Psoas muscle (tissue), 8 donors: Measurements from ENCODE around the gene PDGFC. TPM values are rescaled to one million over a fixed set of nuclear protein-coding genes. Genes with fewer than 3 reads are reported as not detected.

Experiments
- ATAC-seq, 4 donors: fragments of 200-7000 bp; cut with Tn5 transposase; one replicate each; pipeline ENCODE4 v1.9.1; 2020; ENCODE audit warnings: moderate library complexity in 3 of 4, mild to moderate bottlenecking in 2 of 4
- DNase-seq, 2 donors: peaks; one replicate each; pipeline ENCODE4 v3.0.0-alpha.2; 2020
- H3K27ac ChIP-seq: fragments of 200-600 bp; one replicate; pipeline ENCODE4 v1.8.0; 2022
- H3K27me3 ChIP-seq, 3 donors: fragments of 200-600 bp in 1 of 3; one replicate each; pipeline versions ENCODE4 v1.6.1 to v1.8.0; 2013 to 2022; ENCODE audit warnings: low read length in 2 of 3, mild to moderate bottlenecking in 2 of 3, moderate library complexity in 1 of 3; ENCODE audit not compliant: insufficient read depth in 3 of 3
- H3K36me3 ChIP-seq, 2 donors: fragments of 200-600 bp in 1 of 2; one replicate each; pipeline versions ENCODE4 v1.6.1 to v1.8.0; 2013 to 2022; ENCODE audit warnings: low read depth in 1 of 2, mild to moderate bottlenecking in 1 of 2, moderate library complexity in 1 of 2; ENCODE audit not compliant: insufficient read depth in 1 of 2
- H3K4me1 ChIP-seq: fragments of 200-600 bp; one replicate; pipeline ENCODE4 v1.8.0; 2022
- H3K4me3 ChIP-seq: fragments of 200-600 bp; one replicate; pipeline ENCODE4 v1.8.0; 2022; ENCODE audit warnings: mild to moderate bottlenecking
- H3K9me3 ChIP-seq: fragments of 200-600 bp; one replicate; pipeline ENCODE4 v1.8.0; 2022
- CTCF ChIP-seq: fragments of 200-600 bp; IDR thresholded peaks from one replicate; pipeline ENCODE4 v1.8.0; 2022; ENCODE audit warnings: antibody characterized with exemption
- WGBS, 3 donors: extraction: QIAGEN DNeasy Blood & Tissue Kit; methylation state at CpG; one replicate each; pipeline versions ENCODE4 v1.1.6 to v1.1.7; 2013; 5-methylcytosine and 5-hydroxymethylcytosine counted together
- intact Hi-C, 2 donors: fragments of 100-400 bp; cut with DNase I; formaldehyde crosslinking; loops; one replicate each; pipeline versions ENCODE4 v1.11.0 to v1.14.2; 2022
- polyA plus RNA-seq, 3 donors: library from polyadenylated mRNA; stranded (reverse); fragments of 200-250 nt; gene quantifications; one replicate each; pipeline ENCODE4 v1.2.3, GENCODE V29; 2013
- total RNA-seq, 4 donors: library from RNA; stranded (reverse); fragmentation: NEBNext Ultra II Directional in 2 of 4; extraction: Animal tissue kit (Norgen Biotek cat#: 25700) in 2 of 4; gene quantifications; one replicate each; pipeline versions ENCODE4 v1.2.1 to v1.2.4, GENCODE V29; 2021 to 2023
- donor health status: healthy with polysubstance abuse.
- donor health status: DM: no; HTN: no; CAD: no; lungs with moderate emphysema.
- donor health status: Bipolar disorder and iron deficiency.
- donor health status: healthy.
- donor health status: DM: yes; HTN: yes; CAD: no.
- donor health status: DM: no; HTN: no; CAD: no.
- donor health status: DM: no; HTN: no; CAD: no.
- donor health status: DM: yes; HTN: yes; CAD: no.

Gene PDGFC
- total and polyA plus RNA-seq, 7 donors, result 2.2 to 19.8 (median 6.3) TPM

- ATAC-seq (no peak), DNase-seq (no peak)
- no peak overlapping the region for H3K4me3 ChIP-seq
- 81 to 95% (median 88%) methylated on average over 3 of the region's 3 CpGs for WGBS, 3 donors
- peaks cover 27% of the 10 kb centered on the region for H3K4me1 ChIP-seq
- intact Hi-C loops, result no loop called here
- no peaks in the 10 kb centered on the region for H3K36me3 ChIP-seq
- no peaks in the 10 kb centered on the region for H3K27me3 ChIP-seq
- H3K9me3 ChIP-seq, result no peaks in the 10 kb centered on the region
- no peak overlapping the region for H3K27ac ChIP-seq
- TF ChIP-seq CTCF, result no peak
Observed at GRCh38 chr4:156962058-156962358, 9.6 kb downstream of the PDGFC start.

DNA sequence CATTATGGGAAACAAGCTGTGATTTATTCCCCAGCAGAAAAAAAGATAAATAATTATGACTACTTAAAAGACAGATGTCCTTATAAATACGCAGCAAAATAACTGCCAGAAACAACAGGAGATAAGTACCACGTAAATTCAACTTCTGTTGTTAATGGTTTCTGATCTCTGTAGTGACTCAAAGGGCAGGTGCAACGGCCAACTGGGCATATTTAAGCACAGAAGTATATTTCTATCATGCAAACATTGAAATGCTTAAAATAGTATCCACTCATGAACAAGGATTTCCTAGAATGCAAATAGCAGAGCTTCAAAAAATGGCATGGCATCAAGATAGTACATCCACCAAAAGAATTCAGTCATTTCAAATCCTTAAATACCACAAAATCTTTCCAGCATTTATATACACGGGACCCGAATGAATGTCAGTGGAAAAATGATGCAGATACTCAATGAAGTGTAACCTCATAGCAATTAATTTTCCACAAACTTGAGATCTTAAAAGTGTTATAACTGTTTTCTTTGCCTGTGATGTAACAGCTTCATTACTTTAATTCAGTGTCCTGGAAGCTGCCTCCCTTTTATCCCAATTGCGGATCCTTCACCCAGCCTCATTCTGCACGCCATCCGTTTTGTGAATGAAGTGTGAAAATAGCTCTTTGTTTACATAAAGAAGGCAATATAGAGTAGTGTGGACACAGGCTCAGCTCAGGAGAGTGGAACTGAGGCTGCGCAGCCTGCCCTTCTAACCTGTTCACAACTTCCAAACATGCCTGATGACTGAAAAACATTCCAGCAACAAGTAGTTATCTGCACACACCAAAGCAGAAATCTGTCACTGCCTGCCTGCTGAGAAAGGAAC lies 10.2 kb downstream of the PDGFC start:
- Histone ChIP-seq H3K36me3 (no peaks in the 10 kb centered on the region), H3K4me3 (no peak overlapping the region), H3K9me3 (no peaks in the 10 kb centered on the region), H3K4me1 (peaks cover 30% of the 10 kb centered on the region), H3K27ac (no peak overlapping the region), H3K27me3 (no peaks in the 10 kb centered on the region)
- WGBS, 3 donors, result 66 to 73% (median 68%) methylated on average over 9 of the region's 9 CpGs
- TF ChIP-seq CTCF, result no peak
- intact Hi-C loops, result no loop called here
- DNase-seq, result no peak
- no peak for ATAC-seq

DNA sequence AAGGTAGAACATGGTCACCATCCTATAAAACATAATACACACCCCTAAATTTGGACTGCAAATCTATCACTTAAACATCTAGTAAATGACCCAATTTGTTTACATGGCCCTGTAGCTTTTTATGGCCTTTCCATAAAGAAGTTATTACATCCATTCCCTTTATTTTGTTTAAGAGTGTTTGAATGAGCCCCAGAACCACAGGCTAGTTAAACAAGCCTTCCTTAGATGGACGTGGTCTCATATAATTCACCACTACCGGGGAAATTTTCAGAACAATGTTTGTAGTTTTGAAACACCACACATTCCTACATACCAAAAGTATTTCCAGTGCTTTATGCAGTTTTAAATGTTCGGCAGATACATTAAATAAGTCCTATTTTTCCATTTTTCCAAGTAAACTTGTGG lies 12.3 kb downstream of the PDGFC start:
- DNase-seq (no peak), ATAC-seq (no peak)
- Histone ChIP-seq H3K27me3 (no peaks in the 10 kb centered on the region), H3K27ac (no peak overlapping the region), H3K9me3 (no peaks in the 10 kb centered on the region), H3K4me3 (no peak overlapping the region), H3K36me3 (no peaks in the 10 kb centered on the region), H3K4me1 (peaks cover 30% of the 10 kb centered on the region)
- WGBS, 3 donors, result 84 to 90% (median 86%) methylated on average over 3 of the region's 3 CpGs
- intact Hi-C loops, result loop anchor here in 1 of 2 donors (5.0 kb wide), 1 partner anchor 192 kb away; no protein-coding TSS in a partner anchor
- no peak for TF ChIP-seq CTCF

DNA sequence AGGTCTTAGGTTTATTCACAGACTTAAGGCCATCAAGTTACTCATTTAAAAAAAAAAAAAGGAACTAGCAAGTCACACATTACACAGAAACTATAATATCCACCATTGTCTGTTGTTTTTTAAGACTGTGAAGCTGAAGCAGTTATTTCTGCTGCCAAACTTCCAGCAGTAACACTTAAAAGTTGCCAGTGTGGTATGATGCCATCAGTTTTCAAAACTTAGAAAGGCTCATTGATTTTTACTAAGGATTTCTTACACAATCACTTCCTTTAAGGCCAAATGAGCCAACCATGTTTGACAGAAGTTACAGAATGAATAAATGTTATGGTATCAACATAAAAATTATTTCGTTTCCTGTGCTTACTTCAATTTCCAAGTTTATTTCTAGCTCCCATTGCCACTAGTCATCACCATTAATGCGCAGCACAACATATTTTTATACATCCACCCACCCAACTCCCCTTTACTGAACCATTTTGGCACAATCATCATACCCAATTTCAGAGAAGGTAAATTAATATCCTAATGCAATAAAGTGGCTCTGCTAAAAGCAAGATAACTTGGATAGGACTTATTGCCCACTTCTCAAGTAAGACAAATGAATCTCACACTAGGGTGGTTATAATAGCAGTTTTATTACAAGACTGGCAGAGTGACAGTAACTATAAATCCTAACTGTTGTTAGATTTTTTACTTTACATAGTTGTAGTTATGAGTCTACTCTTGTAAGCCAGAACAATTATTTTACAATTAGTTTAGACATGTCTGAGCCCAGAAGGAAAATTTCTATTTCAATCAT lies 13.1 kb downstream of the PDGFC start:
- Histone ChIP-seq H3K4me1 (peaks cover 30% of the 10 kb centered on the region), H3K36me3 (no peaks in the 10 kb centered on the region), H3K27ac (no peak overlapping the region), H3K4me3 (no peak overlapping the region), H3K27me3 (no peaks in the 10 kb centered on the region), H3K9me3 (no peaks in the 10 kb centered on the region)
- intact Hi-C loops, result loop anchor here in 1 of 2 donors (5.0 kb wide), 1 partner anchor 191 kb away; no protein-coding TSS in a partner anchor
- no peak for TF ChIP-seq CTCF
- DNase-seq (no peak), ATAC-seq (no peak)
- 77 to 89% (median 80%) methylated on average over 2 of the region's 2 CpGs for WGBS, 3 donors
